Neuronal stem cell (in vitro differentiated cells): ENCODE data around the gene MEN1.
A peak's percentile ranks its signal among the peaks of the same experiment; 100 is the strongest.

Experiments
- DNase-seq: peaks from one replicate; pipeline ENCODE4 v3.0.0-alpha.2; 2013; ENCODE audit warnings: low spot score
- H2AFZ ChIP-seq: one replicate; pipeline ENCODE4 v1.6.1; 2013; ENCODE audit warnings: mild to moderate bottlenecking, low read length, inconsistent platforms
- H2AK5ac ChIP-seq: 2 replicates; pipeline ENCODE4 v1.6.1; 2013; ENCODE audit warnings: low read depth, mild to moderate bottlenecking, inconsistent platforms, low read length, moderate library complexity, mixed read lengths
- H2BK120ac ChIP-seq: 2 replicates; pipeline ENCODE4 v1.6.1; 2013; ENCODE audit warnings: low read depth, mild to moderate bottlenecking, inconsistent platforms, low read length, moderate library complexity, mixed read lengths
- H2BK12ac ChIP-seq: one replicate; pipeline ENCODE4 v1.6.1; 2013; ENCODE audit warnings: low read length, inconsistent platforms
- H2BK15ac ChIP-seq: 2 replicates; pipeline ENCODE4 v1.6.1; 2013; ENCODE audit warnings: mild to moderate bottlenecking, low read length, inconsistent platforms, mixed read lengths
- H2BK5ac ChIP-seq: one replicate; pipeline ENCODE4 v1.6.1; 2013; ENCODE audit warnings: inconsistent platforms, mild to moderate bottlenecking, low read length, moderate library complexity
- H3K14ac ChIP-seq: one replicate; pipeline ENCODE4 v1.6.1; 2013; ENCODE audit warnings: low read length, inconsistent platforms
- H3K18ac ChIP-seq: 2 replicates; pipeline ENCODE4 v1.6.1; 2013; ENCODE audit warnings: low read length, inconsistent platforms
- H3K23ac ChIP-seq: 2 replicates; pipeline ENCODE4 v1.6.1; 2013; ENCODE audit warnings: low read depth, mild to moderate bottlenecking, mixed read lengths, low read length, inconsistent platforms; ENCODE audit not compliant: poor library complexity
- H3K27ac ChIP-seq: replicated peaks from 3 replicates; pipeline ENCODE4 v1.5.1; 2013; ENCODE audit warnings: low read length, inconsistent platforms
- H3K27me3 ChIP-seq, 3 experiments: 2 replicates each; pipeline ENCODE4 v1.6.1; 2013; ENCODE audit warnings: low read length in 3 of 3, mild to moderate bottlenecking in 2 of 3, inconsistent platforms in 1 of 3, low read depth in 1 of 3, mixed read lengths in 1 of 3, moderate library complexity in 1 of 3; ENCODE audit not compliant: control insufficient read depth in 3 of 3, insufficient read depth in 3 of 3
- H3K36me3 ChIP-seq, 2 donors: replicated peaks in 1 of 2; 2 replicates each; pipeline ENCODE4 v1.6.1; 2013; ENCODE audit warnings: low read length in 2 of 2; ENCODE audit not compliant: control insufficient read depth in 2 of 2, insufficient read depth in 2 of 2
- H3K4ac ChIP-seq: 2 replicates; pipeline ENCODE4 v1.6.1; 2013; ENCODE audit warnings: inconsistent platforms, mild to moderate bottlenecking, low read length, moderate library complexity
- H3K4me1 ChIP-seq, 2 donors: 1 replicate in 1 of 2; 2 replicates in 1 of 2; pipeline ENCODE4 v1.6.1; 2013; ENCODE audit warnings: low read length in 2 of 2, low read depth in 1 of 2; ENCODE audit not compliant: control insufficient read depth in 2 of 2, insufficient read depth in 1 of 2
- H3K4me2 ChIP-seq: one replicate; pipeline ENCODE4 v1.6.1; 2013; ENCODE audit warnings: mild to moderate bottlenecking, low read length, inconsistent platforms; ENCODE audit not compliant: insufficient read depth, poor library complexity, severe bottlenecking
- H3K4me3 ChIP-seq, 2 donors: 2 replicates each; pipeline ENCODE4 v1.5.1; 2013; ENCODE audit warnings: low read length in 2 of 2, mild to moderate bottlenecking in 2 of 2, inconsistent platforms in 1 of 2, moderate library complexity in 1 of 2
- H3K79me1 ChIP-seq: one replicate; pipeline ENCODE4 v1.6.1; 2013; ENCODE audit warnings: low read depth, mild to moderate bottlenecking, inconsistent platforms, low read length, moderate library complexity
- H3K9ac ChIP-seq: one replicate; pipeline ENCODE4 v1.6.1; 2013; ENCODE audit warnings: mild to moderate bottlenecking, low read depth, low read length, inconsistent platforms; ENCODE audit not compliant: poor library complexity
- H3K9me3 ChIP-seq, 2 donors: replicated peaks in 1 of 2; 2 replicates each; pipeline versions ENCODE3 to v1.6.1; 2013; ENCODE audit warnings: low read length in 2 of 2, mild to moderate bottlenecking in 2 of 2, inconsistent platforms in 1 of 2, low read depth in 1 of 2, mixed read lengths in 1 of 2, moderate library complexity in 1 of 2; ENCODE audit not compliant: control insufficient read depth in 2 of 2, insufficient read depth in 1 of 2
- H4K8ac ChIP-seq: one replicate; pipeline ENCODE4 v1.6.1; 2013; ENCODE audit warnings: low read depth, mild to moderate bottlenecking, inconsistent platforms, low read length, moderate library complexity
- H4K91ac ChIP-seq: one replicate; pipeline ENCODE4 v1.6.1; 2013; ENCODE audit warnings: low read length, low read depth, mild to moderate bottlenecking, inconsistent platforms; ENCODE audit not compliant: poor library complexity
- WGBS, 2 donors: extraction: QIAGEN DNeasy Blood & Tissue Kit; methylation state at CpG; one replicate each; pipeline ENCODE4 v1.1.7; 2013; ENCODE audit warnings: missing lambda C conversion rate in 2 of 2, mixed read lengths in 1 of 2; ENCODE audit not compliant: insufficient read length in 2 of 2, insufficient replicate concordance in 1 of 2; ENCODE audit errors: extremely low coverage in 2 of 2; 5-methylcytosine and 5-hydroxymethylcytosine counted together

The MEN1 gene

DNA sequence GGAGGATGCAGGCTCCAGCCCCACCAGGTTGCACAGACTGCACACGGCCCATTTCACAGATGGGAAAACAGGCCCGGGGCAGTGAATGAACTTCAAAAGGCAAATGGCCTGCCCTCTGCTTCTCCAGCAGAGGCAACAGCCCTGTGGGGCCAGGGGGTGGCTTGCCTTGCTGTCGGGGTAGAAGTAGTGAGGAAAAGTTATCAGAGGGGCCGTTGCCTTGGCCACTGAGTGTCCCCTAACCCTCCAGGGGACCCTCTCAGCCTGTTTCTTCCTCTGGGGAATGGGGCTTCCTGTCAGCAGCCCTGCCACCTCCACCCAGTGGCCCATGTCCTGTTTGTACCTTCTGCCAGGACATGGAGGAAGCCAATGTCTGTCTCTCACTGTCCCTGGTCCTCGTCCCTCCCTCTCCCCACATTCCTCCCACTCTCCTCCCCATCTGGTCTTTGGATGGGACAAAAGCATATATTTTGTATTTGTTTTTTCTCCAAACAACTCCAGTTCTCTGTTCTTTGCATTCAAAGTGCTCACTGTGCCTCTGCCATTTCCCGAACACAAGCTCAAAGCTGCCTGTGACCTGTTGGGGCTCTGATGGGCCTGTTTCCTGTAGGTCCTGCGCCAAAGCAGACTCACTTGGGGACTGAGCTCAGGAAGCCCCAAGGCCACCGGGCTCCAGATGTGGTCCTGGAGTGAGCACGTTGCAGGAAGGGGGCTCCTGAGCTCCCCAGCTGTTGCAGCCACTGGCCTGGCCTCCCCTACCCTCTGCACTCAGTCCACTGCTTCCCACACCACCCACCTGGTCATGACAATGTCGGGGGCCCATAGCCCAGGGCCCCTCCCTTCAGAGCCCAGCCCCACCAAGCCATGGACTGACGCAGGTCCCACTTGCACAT is 16.8 kb downstream of the MEN1 start:
- H2AFZ ChIP-seq = no peak overlapping the region
- H4K91ac ChIP-seq = no peak overlapping the region
- no peak for DNase-seq
- H2BK15ac ChIP-seq = no peak overlapping the region
- H3K9ac ChIP-seq = no peak overlapping the region
- H2BK5ac ChIP-seq = no peak overlapping the region
- H3K4me1 ChIP-seq = no peaks in the 10 kb centered on the region
- no peaks in the 10 kb centered on the region for H3K79me1 ChIP-seq
- no peak overlapping the region for H3K4me3 ChIP-seq
- whole genome bisulfite sequencing, 2 donors = no CpG with 5 or more reads among the region's 11 CpGs
- H2BK120ac ChIP-seq = no peak overlapping the region
- no peak overlapping the region for H2AK5ac ChIP-seq
- peaks cover 7 to 11% of the 10 kb centered on the region in 2 donors for H3K36me3 ChIP-seq
- H3K4ac ChIP-seq = no peak overlapping the region
- no peak overlapping the region for H3K18ac ChIP-seq
- H4K8ac ChIP-seq = no peak overlapping the region
- no peak overlapping the region for H3K27ac ChIP-seq
- no peak overlapping the region for H3K4me2 ChIP-seq
- H2BK12ac ChIP-seq = no peak overlapping the region
- H3K27me3 ChIP-seq = no peaks in the 10 kb centered on the region
- peak overlapping the region; percentile 4 for H3K14ac ChIP-seq
- H3K9me3 ChIP-seq = no peaks in the 10 kb centered on the region
- H3K23ac ChIP-seq = no peak overlapping the region

GRCh38 chr11:64792482-64792881 is 17.9 kb downstream of the MEN1 start:
- Histone ChIP-seq H2BK15ac (no peak overlapping the region), H2BK120ac (no peak overlapping the region), H2AFZ (no peak overlapping the region), H3K27me3 (no peaks in the 10 kb centered on the region), H3K79me1 (no peaks in the 10 kb centered on the region), H3K9ac (no peak overlapping the region), H3K9me3 (no peaks in the 10 kb centered on the region), H2AK5ac (no peak overlapping the region), H2BK5ac (no peak overlapping the region), H2BK12ac (no peak overlapping the region), H3K23ac (no peak overlapping the region), H4K91ac (no peak overlapping the region), H3K4ac (no peak overlapping the region), H4K8ac (no peak overlapping the region), H3K4me3 (no peak overlapping the region), H3K4me1 (no peaks in the 10 kb centered on the region), H3K18ac (no peak overlapping the region), H3K36me3 (peaks cover 7 to 11% of the 10 kb centered on the region in 2 donors), H3K14ac (no peak overlapping the region), H3K27ac (no peak overlapping the region), H3K4me2 (no peak overlapping the region)
- DNase-seq = no peak
- WGBS, 2 donors = no CpG with 5 or more reads among the region's 4 CpGs

- Histone ChIP-seq H2BK5ac (no peak overlapping the region), H3K4me1 (no peaks in the 10 kb centered on the region), H2BK120ac (no peak overlapping the region), H3K9me3 (no peaks in the 10 kb centered on the region), H3K18ac (no peak overlapping the region), H4K8ac (no peak overlapping the region), H2AFZ (no peak overlapping the region), H3K36me3 (peaks cover 7 to 9% of the 10 kb centered on the region in 2 donors), H3K23ac (no peak overlapping the region), H3K79me1 (no peaks in the 10 kb centered on the region), H3K9ac (peak overlapping the region; percentile 70), H3K4me2 (no peak overlapping the region), H3K27me3 (no peaks in the 10 kb centered on the region), H3K4me3 (no peak overlapping the region), H3K14ac (no peak overlapping the region), H2BK12ac (no peak overlapping the region), H2AK5ac (no peak overlapping the region), H3K4ac (no peak overlapping the region), H4K91ac (no peak overlapping the region), H2BK15ac (no peak overlapping the region), H3K27ac (no peak overlapping the region)
- DNase-seq = no peak
- WGBS, 2 donors = no CpG with 5 or more reads among the region's 14 CpGs
Observed at GRCh38 chr11:64791781-64792291, 18.5 kb downstream of the MEN1 start.

- no peak overlapping the region for H3K4ac ChIP-seq
- H3K4me2 ChIP-seq = no peak overlapping the region
- no peaks in the 10 kb centered on the region for H3K9me3 ChIP-seq
- H2BK15ac ChIP-seq = no peak overlapping the region
- H3K27ac ChIP-seq = no peak overlapping the region
- H3K36me3 ChIP-seq = peaks cover 3 to 7% of the 10 kb centered on the region in 2 donors
- no peak overlapping the region for H2BK120ac ChIP-seq
- H2AFZ ChIP-seq = no peak overlapping the region
- no peak overlapping the region for H4K91ac ChIP-seq
- H4K8ac ChIP-seq = no peak overlapping the region
- no peak overlapping the region for H3K14ac ChIP-seq
- no CpG with 5 or more reads among the region's 25 CpGs for WGBS, 2 donors
- no peaks in the 10 kb centered on the region for H3K4me1 ChIP-seq
- H2BK5ac ChIP-seq = no peak overlapping the region
- no peak for DNase-seq
- H3K27me3 ChIP-seq = no peaks in the 10 kb centered on the region
- no peak overlapping the region for H3K4me3 ChIP-seq
- peak overlapping the region; percentile 37 for H3K9ac ChIP-seq
- no peak overlapping the region for H3K18ac ChIP-seq
- no peak overlapping the region for H2BK12ac ChIP-seq
- H3K79me1 ChIP-seq = no peaks in the 10 kb centered on the region
- H2AK5ac ChIP-seq = no peak overlapping the region
- no peak overlapping the region for H3K23ac ChIP-seq
Observed at GRCh38 chr11:64790205-64791095, 19.9 kb downstream of the MEN1 start.
